ENCODE measurements around the gene FARS2.

The FARS2 gene

GRCh38 chr6:5515200-5515599, 253.9 kb downstream of the FARS2 start:
- no peaks in the 10 kb centered on the region for H3K36me3 ChIP-seq
- H3K9me3 ChIP-seq = no peaks in the 10 kb centered on the region
- TF ChIP-seq CTCF (IDR thresholded peaks at IDR 0.05) = no peak
- H3K4me3 ChIP-seq (ENCODE audit: low read depth in 1 of 2, low read length in 1 of 2) = no peak overlapping the region
- no peak overlapping the region for H3K27ac ChIP-seq
- no peaks in the 10 kb centered on the region for H3K27me3 ChIP-seq
- H3K4me1 ChIP-seq (ENCODE audit: control insufficient read depth in 1 of 2, insufficient read depth in 1 of 2, low read depth in 1 of 2, low read length in 1 of 2) = no peaks in the 10 kb centered on the region

- TF ChIP-seq CTCF (IDR thresholded peaks at IDR 0.05) = no peak
- no peaks in the 10 kb centered on the region for H3K9me3 ChIP-seq
These were observed 254.7 kb downstream of the FARS2 start for GRCh38 chr6:5516036-5516435.

GRCh38 chr6:5517796-5518195, 256.5 kb downstream of the FARS2 start:
- Histone ChIP-seq H3K4me1 (ENCODE audit: control insufficient read depth in 1 of 2, insufficient read depth in 1 of 2, low read depth in 1 of 2, low read length in 1 of 2) (no peaks in the 10 kb centered on the region), H3K9me3 (no peaks in the 10 kb centered on the region), H3K36me3 (no peaks in the 10 kb centered on the region), H3K4me3 (ENCODE audit: low read depth in 1 of 2, low read length in 1 of 2) (no peak overlapping the region), H3K27ac (no peak overlapping the region), H3K27me3 (no peaks in the 10 kb centered on the region)
- no peak for TF ChIP-seq CTCF (IDR thresholded peaks at IDR 0.05)

More at GRCh38 chr6:5516036-5516435, 254.7 kb downstream of the FARS2 start:
- Histone ChIP-seq H3K36me3 (no peaks in the 10 kb centered on the region), H3K4me3 (ENCODE audit: low read depth in 1 of 2, low read length in 1 of 2) (no peak overlapping the region), H3K27me3 (no peaks in the 10 kb centered on the region), H3K27ac (no peak overlapping the region), H3K4me1 (ENCODE audit: control insufficient read depth in 1 of 2, insufficient read depth in 1 of 2, low read depth in 1 of 2, low read length in 1 of 2) (no peaks in the 10 kb centered on the region)

GRCh38 chr6:5518936-5519491, 257.7 kb downstream of the FARS2 start:
- H3K4me3 ChIP-seq (ENCODE audit: low read depth in 1 of 2, low read length in 1 of 2) = no peak overlapping the region
- H3K27ac ChIP-seq = no peak overlapping the region
- H3K4me1 ChIP-seq (ENCODE audit: control insufficient read depth in 1 of 2, insufficient read depth in 1 of 2, low read depth in 1 of 2, low read length in 1 of 2) = no peaks in the 10 kb centered on the region
- H3K27me3 ChIP-seq = no peaks in the 10 kb centered on the region
- TF ChIP-seq CTCF (IDR thresholded peaks at IDR 0.05) = no peak
- no peaks in the 10 kb centered on the region for H3K36me3 ChIP-seq
- H3K9me3 ChIP-seq = no peaks in the 10 kb centered on the region

GRCh38 chr6:5520796-5521195, 259.5 kb downstream of the FARS2 start:
- Histone ChIP-seq H3K36me3 (no peaks in the 10 kb centered on the region), H3K9me3 (no peaks in the 10 kb centered on the region), H3K27me3 (no peaks in the 10 kb centered on the region), H3K4me3 (ENCODE audit: low read depth in 1 of 2, low read length in 1 of 2) (no peak overlapping the region), H3K27ac (no peak overlapping the region), H3K4me1 (ENCODE audit: control insufficient read depth in 1 of 2, insufficient read depth in 1 of 2, low read depth in 1 of 2, low read length in 1 of 2) (peaks cover 0 to 3% of the 10 kb centered on the region in 2 experiments)
- TF ChIP-seq CTCF (IDR thresholded peaks at IDR 0.05) = no peak

- peaks cover 0 to 3% of the 10 kb centered on the region in 2 experiments for H3K4me1 ChIP-seq (ENCODE audit: control insufficient read depth in 1 of 2, insufficient read depth in 1 of 2, low read depth in 1 of 2, low read length in 1 of 2)
- no peaks in the 10 kb centered on the region for H3K9me3 ChIP-seq
- H3K27me3 ChIP-seq = no peaks in the 10 kb centered on the region
- no peaks in the 10 kb centered on the region for H3K36me3 ChIP-seq
- TF ChIP-seq CTCF (IDR thresholded peaks at IDR 0.05) = no peak
- no peak overlapping the region for H3K27ac ChIP-seq
- H3K4me3 ChIP-seq (ENCODE audit: low read depth in 1 of 2, low read length in 1 of 2) = no peak overlapping the region
These were observed 260.0 kb downstream of the FARS2 start for GRCh38 chr6:5521322-5521721.

Data from neutrophil (primary cell).